CD4-positive, CD25-positive, alpha-beta regulatory T cell (primary cell): ENCODE measurements around the gene UNC5A. TPM values are rescaled to one million over a fixed set of nuclear protein-coding genes. Genes with fewer than 3 reads are reported as not detected.

Experiments used
- ATAC-seq, 2 donors: fragments of 150-1000 bp; cut with Tn5 transposase; one replicate each; pipeline ENCODE4 v1.10.0; 2021; ENCODE audit warnings: low read depth in 2 of 2, moderate number of reproducible peaks in 2 of 2, moderate library complexity in 1 of 2
- DNase-seq, 3 donors: peaks; one replicate each; pipeline versions ENCODE4 v3.0.0 to v3.0.0-alpha.2; 2012 to 2022; ENCODE audit warnings: mixed read lengths in 1 of 3
- H3K27ac ChIP-seq: one replicate; pipeline ENCODE4 v1.7.0; 2013; ENCODE audit warnings: mild to moderate bottlenecking, low read length; ENCODE audit not compliant: insufficient read depth, poor library complexity, severe bottlenecking
- H3K27me3 ChIP-seq: one replicate; pipeline ENCODE4 v1.7.0; 2013; ENCODE audit warnings: low read length; ENCODE audit not compliant: control insufficient read depth, insufficient read depth
- H3K36me3 ChIP-seq: one replicate; pipeline ENCODE4 v1.7.0; 2013; ENCODE audit warnings: mild to moderate bottlenecking, low read length, moderate library complexity; ENCODE audit not compliant: control insufficient read depth, insufficient read depth
- H3K4me1 ChIP-seq: 2 replicates; pipeline ENCODE4 v1.7.0; 2013; ENCODE audit warnings: mild to moderate bottlenecking, low read length; ENCODE audit not compliant: insufficient read depth, control insufficient read depth, poor library complexity, severe bottlenecking
- H3K4me3 ChIP-seq: one replicate; pipeline ENCODE4 v1.7.0; 2013; ENCODE audit warnings: low read depth, mild to moderate bottlenecking, low read length, moderate library complexity
- H3K9me3 ChIP-seq, 2 experiments: 1 replicate in 1 of 2; 2 replicates in 1 of 2; pipeline ENCODE4 v1.7.0; 2013; ENCODE audit warnings: low read length in 2 of 2, mild to moderate bottlenecking in 1 of 2, moderate library complexity in 1 of 2; ENCODE audit not compliant: control insufficient read depth in 2 of 2
- H3K27ac Mint-ChIP-seq, 3 donors: one replicate each; pipeline ENCODE4 v1.8.0; 2020 to 2022; ENCODE audit warnings: mild to moderate bottlenecking in 3 of 3, mixed read lengths in 3 of 3, moderate library complexity in 2 of 3
- H3K27me3 Mint-ChIP-seq: one replicate; pipeline ENCODE4 v1.8.0; 2022; ENCODE audit warnings: mild to moderate bottlenecking, mixed read lengths
- H3K36me3 Mint-ChIP-seq: one replicate; pipeline ENCODE4 v1.8.0; 2020; ENCODE audit warnings: mixed read lengths
- H3K4me1 Mint-ChIP-seq, 4 donors: one replicate each; pipeline ENCODE4 v1.8.0; 2020 to 2022; ENCODE audit warnings: mixed read lengths in 4 of 4, mild to moderate bottlenecking in 1 of 4
- H3K4me3 Mint-ChIP-seq, 4 donors: one replicate each; pipeline ENCODE4 v1.8.0; 2020 to 2022; ENCODE audit warnings: mild to moderate bottlenecking in 4 of 4, mixed read lengths in 4 of 4, moderate library complexity in 3 of 4
- H3K9me3 Mint-ChIP-seq, 7 donors: one replicate each; pipeline ENCODE4 v1.8.0; 2020 to 2022; ENCODE audit warnings: mixed read lengths in 7 of 7, mild to moderate bottlenecking in 3 of 7, moderate library complexity in 2 of 7
- polyA plus RNA-seq, 4 donors: library from polyadenylated mRNA; unstranded; fragments of 300-500 nt; fragmentation: Illumina TruSeq; gene quantifications; one replicate each; pipeline ENCODE4 v1.2.3, GENCODE V29; 2021
- total RNA-seq: library from RNA; stranded (reverse); gene quantifications from one replicate; pipeline ENCODE4 v1.2.3, GENCODE V29; 2022

UNC5A gene
- total and polyA plus RNA-seq, 5 donors from 2014 or later: not detected

GRCh38 chr5:176820937-176821336, 10.6 kb downstream of the UNC5A start:
- H3K27me3 ChIP-seq: peaks cover 11% of the 10 kb centered on the region
- H3K27ac ChIP-seq: no peak overlapping the region
- peak overlapping the region in 1 of 4 donors; percentile 6 for H3K4me3 Mint-ChIP-seq
- peaks cover 0 to 4% (median 0%) of the 10 kb centered on the region in 7 donors for H3K9me3 Mint-ChIP-seq
- H3K36me3 ChIP-seq: no peaks in the 10 kb centered on the region
- H3K27me3 Mint-ChIP-seq: peaks cover 41% of the 10 kb centered on the region
- H3K4me1 Mint-ChIP-seq: peaks cover 0 to 15% (median 8%) of the 10 kb centered on the region in 4 donors
- ATAC-seq (no peak), DNase-seq (no peak)
- H3K27ac Mint-ChIP-seq: peak overlapping the region in 1 of 3 donors; percentile 5
- H3K9me3 ChIP-seq: no peaks in the 10 kb centered on the region
- no peak overlapping the region for H3K4me3 ChIP-seq
- no peaks in the 10 kb centered on the region for H3K36me3 Mint-ChIP-seq
- H3K4me1 ChIP-seq: peaks cover 19% of the 10 kb centered on the region

DNA sequence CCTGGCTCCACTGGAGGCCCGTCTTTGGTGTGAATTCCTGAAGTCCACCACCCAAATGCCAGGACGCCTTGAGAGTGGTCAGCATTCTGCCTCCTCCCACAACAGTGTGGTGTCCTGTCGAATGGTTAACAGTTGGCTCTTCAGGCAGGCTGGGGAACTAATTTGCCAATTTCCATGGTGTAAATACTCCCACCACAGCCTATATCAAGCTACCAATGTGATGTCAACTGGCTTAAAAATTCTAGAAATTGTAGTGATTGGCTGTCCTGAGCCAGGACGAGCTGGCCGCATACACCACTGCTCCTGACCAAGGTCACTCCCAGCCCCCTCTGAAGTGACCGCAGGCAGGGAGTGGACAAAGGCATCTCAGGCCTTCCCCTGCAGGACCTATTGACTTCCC, 11.1 kb downstream of the UNC5A start:
- no peaks in the 10 kb centered on the region for H3K36me3 ChIP-seq
- no peak overlapping the region for H3K4me3 ChIP-seq
- Mint-ChIP-seq H3K27ac (no peak overlapping the region), H3K27me3 (peaks cover 36% of the 10 kb centered on the region), H3K9me3 (peaks cover 0 to 4% (median 0%) of the 10 kb centered on the region in 7 donors), H3K4me3 (no peak overlapping the region), H3K36me3 (no peaks in the 10 kb centered on the region), H3K4me1 (peaks cover 0 to 15% (median 8%) of the 10 kb centered on the region in 4 donors)
- H3K27ac ChIP-seq: no peak overlapping the region
- ATAC-seq: no peak
- peaks cover 9% of the 10 kb centered on the region for H3K27me3 ChIP-seq
- peaks cover 19% of the 10 kb centered on the region for H3K4me1 ChIP-seq
- no peaks in the 10 kb centered on the region for H3K9me3 ChIP-seq
- no peak for DNase-seq

- Histone ChIP-seq H3K36me3 (no peaks in the 10 kb centered on the region), H3K27ac (no peak overlapping the region), H3K4me1 (peaks cover 17% of the 10 kb centered on the region), H3K27me3 (peaks cover 5% of the 10 kb centered on the region), H3K9me3 (no peaks in the 10 kb centered on the region), H3K4me3 (no peak overlapping the region)
- H3K27me3 Mint-ChIP-seq: peaks cover 30% of the 10 kb centered on the region
- peaks cover 0 to 4% (median 0%) of the 10 kb centered on the region in 7 donors for H3K9me3 Mint-ChIP-seq
- no peak for DNase-seq
- peak overlapping the region in 1 of 3 donors; percentile 20 for H3K27ac Mint-ChIP-seq
- peaks cover 0 to 11% (median 6%) of the 10 kb centered on the region in 4 donors for H3K4me1 Mint-ChIP-seq
- no peak overlapping the region for H3K4me3 Mint-ChIP-seq
- H3K36me3 Mint-ChIP-seq: no peaks in the 10 kb centered on the region
- no peak for ATAC-seq
These were observed 11.9 kb downstream of the UNC5A start for GRCh38 chr5:176822041-176822792.

- DNase-seq: no peak
- Histone ChIP-seq H3K9me3 (no peaks in the 10 kb centered on the region), H3K4me1 (peaks cover 10% of the 10 kb centered on the region), H3K27me3 (peaks cover 5% of the 10 kb centered on the region), H3K36me3 (no peaks in the 10 kb centered on the region), H3K4me3 (no peak overlapping the region), H3K27ac (no peak overlapping the region)
- no peak for ATAC-seq
- Mint-ChIP-seq H3K9me3 (peaks cover 0 to 4% (median 0%) of the 10 kb centered on the region in 7 donors), H3K4me1 (peaks cover 0 to 11% (median 6%) of the 10 kb centered on the region in 4 donors), H3K36me3 (no peaks in the 10 kb centered on the region), H3K27me3 (peaks cover 30% of the 10 kb centered on the region), H3K27ac (peak overlapping the region in 1 of 3 donors; percentile 20), H3K4me3 (no peak overlapping the region)
These were observed 12.6 kb downstream of the UNC5A start for GRCh38 chr5:176822793-176823481.

GRCh38 chr5:176823869-176824412, 13.6 kb downstream of the UNC5A start:
- ATAC-seq (no peak), DNase-seq (no peak)
- no peak overlapping the region for H3K4me3 ChIP-seq
- no peak overlapping the region for H3K27ac Mint-ChIP-seq
- H3K4me1 ChIP-seq: no peaks in the 10 kb centered on the region
- no peaks in the 10 kb centered on the region for H3K36me3 ChIP-seq
- H3K4me3 Mint-ChIP-seq: no peak overlapping the region
- peaks cover 20% of the 10 kb centered on the region for H3K27me3 Mint-ChIP-seq
- H3K27me3 ChIP-seq: peaks cover 5% of the 10 kb centered on the region
- peaks cover 0 to 4% (median 0%) of the 10 kb centered on the region in 7 donors for H3K9me3 Mint-ChIP-seq
- H3K36me3 Mint-ChIP-seq: no peaks in the 10 kb centered on the region
- H3K27ac ChIP-seq: no peak overlapping the region
- peaks cover 0 to 3% (median under 1%) of the 10 kb centered on the region in 4 donors for H3K4me1 Mint-ChIP-seq
- H3K9me3 ChIP-seq: no peaks in the 10 kb centered on the region

DNA sequence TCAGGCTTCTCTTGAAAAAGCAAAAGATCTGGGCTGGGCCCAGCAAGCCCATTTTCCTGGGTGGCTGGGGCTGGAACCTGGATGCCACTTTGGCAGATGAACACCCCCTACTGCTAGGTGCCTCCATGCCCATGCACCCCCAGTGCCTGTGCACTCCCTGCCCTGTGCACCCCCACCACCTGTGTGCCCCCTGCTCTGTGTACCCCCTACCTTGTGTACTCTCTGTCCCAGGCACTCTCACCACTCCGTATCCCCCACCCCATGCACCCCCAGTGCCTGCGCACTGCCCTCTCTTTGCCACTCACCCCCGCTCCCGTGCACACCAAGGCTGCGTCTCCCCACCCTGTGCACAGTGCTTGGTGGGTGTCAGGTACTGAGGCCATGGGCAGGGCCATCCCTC, 14.2 kb downstream of the UNC5A start:
- Mint-ChIP-seq H3K4me3 (no peak overlapping the region), H3K4me1 (peaks cover 0 to under 1% (median 0%) of the 10 kb centered on the region in 4 donors), H3K27ac (no peak overlapping the region), H3K36me3 (no peaks in the 10 kb centered on the region), H3K27me3 (peaks cover 15% of the 10 kb centered on the region), H3K9me3 (peaks cover 0 to 5% (median 0%) of the 10 kb centered on the region in 7 donors)
- H3K9me3 ChIP-seq: no peaks in the 10 kb centered on the region
- no peak overlapping the region for H3K27ac ChIP-seq
- no peaks in the 10 kb centered on the region for H3K36me3 ChIP-seq
- no peaks in the 10 kb centered on the region for H3K4me1 ChIP-seq
- ATAC-seq: no peak
- H3K27me3 ChIP-seq: no peaks in the 10 kb centered on the region
- no peak overlapping the region for H3K4me3 ChIP-seq
- no peak for DNase-seq

GRCh38 chr5:176825234-176825633, 14.9 kb downstream of the UNC5A start:
- no peaks in the 10 kb centered on the region for H3K36me3 Mint-ChIP-seq
- no peaks in the 10 kb centered on the region for H3K4me1 Mint-ChIP-seq
- Histone ChIP-seq H3K36me3 (no peaks in the 10 kb centered on the region), H3K27me3 (no peaks in the 10 kb centered on the region), H3K9me3 (no peaks in the 10 kb centered on the region), H3K27ac (no peak overlapping the region), H3K4me3 (no peak overlapping the region), H3K4me1 (no peaks in the 10 kb centered on the region)
- H3K27me3 Mint-ChIP-seq: peaks cover 8% of the 10 kb centered on the region
- no peak overlapping the region for H3K4me3 Mint-ChIP-seq
- no peak for DNase-seq
- peaks cover 0 to 5% (median 0%) of the 10 kb centered on the region in 7 donors for H3K9me3 Mint-ChIP-seq
- no peak for ATAC-seq
- no peak overlapping the region for H3K27ac Mint-ChIP-seq
